OCI-LY7 (cell line): ENCODE results near the gene OR4F3.
"Not testable (repeated sequence)": the region's sequence is repeated elsewhere in the genome, so short reads cannot be mapped to it uniquely, and the experiment has no call there.

ENCODE experiments used
- CTCF ChIP-seq: fragments of 200-600 bp; sonication (generic); conservative IDR thresholded peaks from 2 replicates; pipeline ENCODE4 v1.5.1; 2014; ENCODE audit warnings: mild to moderate bottlenecking, antibody characterized with exemption, low read length, moderate library complexity, mixed read lengths
- EZH2phosphoT487 ChIP-seq: fragments of 200-600 bp; sonication (generic); IDR thresholded peaks from 2 replicates; pipeline ENCODE4 v1.6.1; 2018; ENCODE audit warnings: low read depth, borderline replicate concordance, mild to moderate bottlenecking, mixed run types, antibody characterized with exemption, low read length, moderate library complexity, mixed read lengths

GRCh38 chr5:181366968-181367367, at the start of gene OR4F3:
- not testable (repeated sequence) for TF ChIP-seq CTCF, EZH2phosphoT487
